A172 (cell line): ENCODE results near the gene OGDH. TPM values are rescaled to one million over a fixed set of nuclear protein-coding genes. Genes with fewer than 3 reads are reported as not detected.
A peak's percentile ranks its signal among the peaks of the same experiment; 100 is the strongest.
"Not testable (repeated sequence)": the region's sequence is repeated elsewhere in the genome, so short reads cannot be mapped to it uniquely, and the experiment has no call there.

Experiments used
- DNase-seq: peaks from one replicate; pipeline ENCODE4 v3.0.0-alpha.2; 2015; ENCODE audit warnings: low spot score
- total RNA-seq: library from RNA; depleted of rRNA; stranded (reverse); fragments of >200 nt; shearing (Covaris generic); gene quantifications from 2 replicates; pipeline ENCODE4 v1.2.3, GENCODE V29; 2014; rRNA removed

The OGDH gene
- total RNA-seq = 84.1 and 84.9 TPM in 2 replicates

GRCh38 chr7:44606341-44607140, at the start of gene OGDH:
Gene OGDH, plus strand, starts transcription at chr7:44606627. Its CDS starts 17,717 bp downstream, at chr7:44624344.
- peak; percentile 99 for DNase-seq

- DNase-seq = no peak
These were observed 48.9 kb upstream of the OGDH start for GRCh38 chr7:44557485-44557884.

GRCh38 chr7:44559485-44559884, 46.9 kb upstream of the OGDH start:
- DNase-seq = no peak

GRCh38 chr7:44561481-44561880, 44.9 kb upstream of the OGDH start:
- DNase-seq = no peak

GRCh38 chr7:44561962-44562621, 44.3 kb upstream of the OGDH start:
- peak; percentile 93 for DNase-seq

GRCh38 chr7:44562622-44562962, 43.8 kb upstream of the OGDH start:
- not testable (repeated sequence) for DNase-seq

- no peak for DNase-seq
These were observed 43.2 kb upstream of the OGDH start for GRCh38 chr7:44563171-44563679.

GRCh38 chr7:44564606-44565005, 41.8 kb upstream of the OGDH start:
- no peak for DNase-seq

GRCh38 chr7:44565097-44565794, 41.2 kb upstream of the OGDH start:
- peak; percentile 57 for DNase-seq

GRCh38 chr7:44565795-44566559, 40.5 kb upstream of the OGDH start:
- no peak for DNase-seq

GRCh38 chr7:44566680-44567079, 39.7 kb upstream of the OGDH start:
- no peak for DNase-seq

GRCh38 chr7:44567884-44568283, 38.5 kb upstream of the OGDH start:
- no peak for DNase-seq

GRCh38 chr7:44568771-44569560, 37.5 kb upstream of the OGDH start:
- DNase-seq = no peak

GRCh38 chr7:44569959-44570358, 36.5 kb upstream of the OGDH start:
- no peak for DNase-seq

GRCh38 chr7:44572771-44573170, 33.7 kb upstream of the OGDH start:
- no peak for DNase-seq

GRCh38 chr7:44573464-44574286, 32.8 kb upstream of the OGDH start, which contains the start of gene DDX56:
Gene DDX56, minus strand, starts transcription at chr7:44573908. Its CDS starts 13 bp downstream, at chr7:44573895.
- DNase-seq = peak; percentile 97

GRCh38 chr7:44574287-44574872, 32.0 kb upstream of the OGDH start:
- no peak for DNase-seq

GRCh38 chr7:44575054-44575453, 31.4 kb upstream of the OGDH start:
- no peak for DNase-seq

- no peak for DNase-seq
These were observed 30.2 kb upstream of the OGDH start for GRCh38 chr7:44576228-44576627.
